SK-N-SH (cell line): Measurements from ENCODE around the gene ZEB2. TPM values are rescaled to one million over a fixed set of nuclear protein-coding genes. Genes with fewer than 3 reads are reported as not detected.

Experiments used
- CTCF ChIA-PET: fragments of 300-600, 350-600 bp; formaldehyde crosslinking; extraction: SDS; loops from one replicate; lab custom pipeline; 2021; lab: Yijun Ruan, JAX
- POLR2A ChIA-PET: fragments of 350-600 bp; sonication (Branson Sonifier 250); formaldehyde crosslinking; extraction: SDS; loops from one replicate; lab custom pipeline; 2020; ENCODE audit warnings: antibody characterized with exemption, inconsistent platforms; lab: Yijun Ruan, JAX
- DNase-seq: peaks from one replicate; pipeline ENCODE4 v3.0.0; 2012
- H2AFZ ChIP-seq: fragments of 200-600 bp; sonication (generic); 2 replicates; pipeline ENCODE4 v1.8.1; 2016; ENCODE audit warnings: antibody characterized with exemption, mild to moderate bottlenecking, low read depth
- H3F3A ChIP-seq: fragments of 200-600 bp; sonication (generic); replicated peaks from 2 replicates; pipeline ENCODE3; 2016; ENCODE audit warnings: antibody characterized with exemption, mild to moderate bottlenecking; ENCODE audit not compliant: insufficient read depth
- H3K27ac ChIP-seq, 2 experiments: fragments of 200-500 bp in 1 of 2; fragments of 200-600 bp in 1 of 2; sonication (Bioruptor generic) in 1 of 2; sonication (generic), shearing (Covaris generic) in 1 of 2; 2 replicates each; pipeline versions ENCODE4 v1.5.1 to v1.6.1; 2014 to 2016; ENCODE audit warnings: low read depth in 2 of 2, inconsistent platforms in 1 of 2, low read length in 1 of 2, mild to moderate bottlenecking in 1 of 2, mixed read lengths in 1 of 2
- H3K27me3 ChIP-seq: fragments of 200-600 bp; sonication (generic), shearing (Covaris generic); 2 replicates; pipeline ENCODE4 v1.6.1; 2016; ENCODE audit warnings: mixed run types; ENCODE audit not compliant: insufficient read depth
- H3K36me3 ChIP-seq, 2 experiments: fragments of 200-500 bp in 1 of 2; fragments of 200-600 bp in 1 of 2; sonication (Bioruptor generic) in 1 of 2; sonication (generic) in 1 of 2; replicated peaks in 1 of 2; 2 replicates each; pipeline versions ENCODE3 to v1.5.1; 2014 to 2016; ENCODE audit warnings: low read length in 1 of 2, mild to moderate bottlenecking in 1 of 2; ENCODE audit not compliant: insufficient read depth in 2 of 2, control insufficient read depth in 1 of 2
- H3K4me1 ChIP-seq, 2 experiments: fragments of 200-500 bp in 1 of 2; fragments of 200-600 bp in 1 of 2; sonication (Bioruptor generic) in 1 of 2; sonication (generic), shearing (Covaris generic) in 1 of 2; 2 replicates each; pipeline versions ENCODE4 v1.5.1 to v1.6.1; 2014 to 2016; ENCODE audit warnings: low read depth in 1 of 2, low read length in 1 of 2, mixed run types in 1 of 2; ENCODE audit not compliant: insufficient read depth in 2 of 2, control insufficient read depth in 1 of 2
- H3K4me2 ChIP-seq: fragments of 200-600 bp; sonication (generic), shearing (Covaris generic); 2 replicates; pipeline ENCODE4 v1.6.1; 2017; ENCODE audit warnings: mixed run types
- H3K4me3 ChIP-seq, 2 experiments: fragments of 200-500 bp in 1 of 2; fragments of 200-600 bp in 1 of 2; sonication (Bioruptor generic) in 1 of 2; sonication (generic), shearing (Covaris generic) in 1 of 2; 2 replicates each; pipeline versions ENCODE4 v1.5.1 to v1.8.1; 2014 to 2016; ENCODE audit warnings: low read depth in 2 of 2, inconsistent platforms in 1 of 2, low read length in 1 of 2, mild to moderate bottlenecking in 1 of 2, mixed read lengths in 1 of 2, moderate library complexity in 1 of 2
- H3K79me2 ChIP-seq: fragments of 200-600 bp; sonication (generic); 2 replicates; pipeline ENCODE4 v1.8.1; 2017; ENCODE audit warnings: mild to moderate bottlenecking; ENCODE audit not compliant: insufficient read depth
- H3K9ac ChIP-seq: fragments of 200-600 bp; sonication (generic); 2 replicates; pipeline ENCODE4 v1.6.1; 2017; ENCODE audit warnings: mixed run types
- H3K9me2 ChIP-seq: fragments of 200-600 bp; sonication (generic); 2 replicates; pipeline ENCODE4 v1.6.1; 2017; ENCODE audit warnings: mixed run types
- H3K9me3 ChIP-seq: fragments of 200-600 bp; sonication (generic); 2 replicates; pipeline ENCODE4 v1.6.1; 2017; ENCODE audit warnings: mixed run types, mild to moderate bottlenecking, moderate library complexity
- H4K20me1 ChIP-seq: fragments of 200-600 bp; sonication (generic); 2 replicates; pipeline ENCODE4 v1.6.1; 2017; ENCODE audit warnings: mild to moderate bottlenecking, mixed run types; ENCODE audit not compliant: insufficient read depth
- CHD2 ChIP-seq: fragments of 150-350 bp; IDR thresholded peaks from 2 replicates; pipeline ENCODE4 v1.6.1; 2018; ENCODE audit warnings: low read length; ENCODE audit not compliant: partially characterized antibody
- ELF1 ChIP-seq: IDR thresholded peaks from 2 replicates; pipeline ENCODE4 v1.4.0; 2012
- EZH2phosphoT487 ChIP-seq: fragments of 200-600 bp; sonication (generic); IDR thresholded peaks from 2 replicates; pipeline ENCODE4 v1.6.1; 2017; ENCODE audit warnings: low read depth, mixed run types, mild to moderate bottlenecking, antibody characterized with exemption, moderate library complexity, borderline replicate concordance
- FOXM1 ChIP-seq: IDR thresholded peaks from 2 replicates; pipeline ENCODE4 v1.4.0; 2012; ENCODE audit warnings: low read depth, mild to moderate bottlenecking
- GATA2 ChIP-seq: sonication (generic); formaldehyde crosslinking; IDR thresholded peaks from 2 replicates; pipeline ENCODE4 v1.5.0; 2020; ENCODE audit warnings: mild to moderate bottlenecking, missing genetic modification reagents
- MEF2A ChIP-seq: IDR thresholded peaks from 2 replicates; pipeline ENCODE4 v1.4.0; 2012; ENCODE audit warnings: low read depth, borderline replicate concordance
- MXI1 ChIP-seq: IDR thresholded peaks from 2 replicates; pipeline ENCODE4 v1.6.1; 2012; ENCODE audit warnings: mild to moderate bottlenecking, low read depth, low read length, improper control_type of control experiment
- NFIC ChIP-seq: IDR thresholded peaks from 2 replicates; pipeline ENCODE4 v1.4.0; 2012; ENCODE audit warnings: borderline replicate concordance
- RFX5 ChIP-seq: IDR thresholded peaks from 2 replicates; pipeline ENCODE4 v1.6.1; 2012; ENCODE audit warnings: mild to moderate bottlenecking, improper control_type of control experiment, low read length
- RXRA ChIP-seq: IDR thresholded peaks from 2 replicates; pipeline ENCODE4 v1.4.0; 2012; ENCODE audit warnings: low read depth, mild to moderate bottlenecking, borderline replicate concordance
- SIN3A ChIP-seq: IDR thresholded peaks from 2 replicates; pipeline ENCODE4 v1.6.1; 2012; ENCODE audit warnings: low read depth, mild to moderate bottlenecking, low read length, moderate library complexity, borderline replicate concordance
- SMC3 ChIP-seq: IDR thresholded peaks from 2 replicates; pipeline ENCODE4 v1.6.1; 2012; ENCODE audit warnings: low read depth, low read length, improper control_type of control experiment
- TAF1 ChIP-seq: IDR thresholded peaks from 2 replicates; pipeline ENCODE4 v1.6.1; 2012; ENCODE audit warnings: low read depth, mild to moderate bottlenecking, low read length, moderate library complexity, borderline replicate concordance
- TEAD4 ChIP-seq: IDR thresholded peaks from 2 replicates; pipeline ENCODE4 v1.4.0; 2012; ENCODE audit warnings: mild to moderate bottlenecking, borderline replicate concordance; ENCODE audit not compliant: insufficient read depth
- WGBS: methylation state at CpG from one replicate; pipeline ENCODE4 v1.1.6; 2017; ENCODE audit warnings: low lambda C conversion rate; 5-methylcytosine and 5-hydroxymethylcytosine counted together
- polyA plus RNA-seq, 3 experiments: library from polyadenylated mRNA; depleted of rRNA; stranded (reverse); fragments of >200 nt; gene quantifications; 2 replicates each; pipeline ENCODE4 v1.2.3, GENCODE V29; 2012
- TF ChIP-seq, protein P1 (sequence below): IDR thresholded peaks from 2 replicates; pipeline ENCODE4 v1.4.0; 2012; ENCODE audit warnings: low read depth, borderline replicate concordance
- TF ChIP-seq, protein P2 (sequence below): IDR thresholded peaks from 2 replicates; pipeline ENCODE4; 2012
- TF ChIP-seq, protein P3 (sequence below): IDR thresholded peaks from 2 replicates; pipeline ENCODE4 v1.6.1; 2012; ENCODE audit warnings: mild to moderate bottlenecking, low read depth, low read length, moderate library complexity
- TF ChIP-seq, protein P4 (sequence below): IDR thresholded peaks from 2 replicates; pipeline ENCODE4 v1.4.0; 2012; ENCODE audit warnings: low read depth

ZEB2 gene
- polyA plus RNA-seq, 1 of the 3 experiments (the other 2 are of a cell fraction) = 16.3 TPM

DNA sequence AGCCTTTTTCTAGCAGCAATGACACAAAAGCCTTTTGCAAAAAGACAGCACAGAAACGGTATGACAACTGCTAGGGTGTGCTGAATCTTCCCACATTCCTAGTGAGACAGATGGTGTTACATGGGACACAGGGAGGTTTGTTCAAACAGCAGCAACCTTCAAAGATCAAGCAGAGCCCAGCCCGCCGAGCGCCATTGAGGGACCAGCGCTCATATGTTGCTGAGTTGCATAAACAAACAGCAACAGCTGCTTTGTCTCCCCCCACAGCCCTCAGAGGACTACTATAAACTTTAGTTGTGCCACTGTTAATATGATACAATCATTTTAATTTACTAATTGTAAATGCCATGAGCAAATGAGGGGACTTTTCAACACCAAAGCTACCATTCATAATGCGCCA is 117.7 kb downstream of the ZEB2 start:
- H3K27ac ChIP-seq = no peak overlapping the region; a peak in 1 of 4 replicates
- no peak overlapping the region for H3K4me2 ChIP-seq
- H3K79me2 ChIP-seq = no peaks in the 10 kb centered on the region
- no peak overlapping the region for H2AFZ ChIP-seq
- H3K9ac ChIP-seq = no peak overlapping the region
- 89% methylated on average over 6 of the region's 6 CpGs for WGBS
- peak; percentile 8 for DNase-seq
- H3K36me3 ChIP-seq = peaks cover 61 to 87% of the 10 kb centered on the region in 2 experiments
- peaks cover 3 to 5% of the 10 kb centered on the region in 2 experiments; a peak in 2 of 4 replicates for H3K4me1 ChIP-seq
- no peak for TF ChIP-seq RFX5
- no peak for TF ChIP-seq GATA2
- TF ChIP-seq MEF2A = no peak
- TF ChIP-seq, protein P1, sequence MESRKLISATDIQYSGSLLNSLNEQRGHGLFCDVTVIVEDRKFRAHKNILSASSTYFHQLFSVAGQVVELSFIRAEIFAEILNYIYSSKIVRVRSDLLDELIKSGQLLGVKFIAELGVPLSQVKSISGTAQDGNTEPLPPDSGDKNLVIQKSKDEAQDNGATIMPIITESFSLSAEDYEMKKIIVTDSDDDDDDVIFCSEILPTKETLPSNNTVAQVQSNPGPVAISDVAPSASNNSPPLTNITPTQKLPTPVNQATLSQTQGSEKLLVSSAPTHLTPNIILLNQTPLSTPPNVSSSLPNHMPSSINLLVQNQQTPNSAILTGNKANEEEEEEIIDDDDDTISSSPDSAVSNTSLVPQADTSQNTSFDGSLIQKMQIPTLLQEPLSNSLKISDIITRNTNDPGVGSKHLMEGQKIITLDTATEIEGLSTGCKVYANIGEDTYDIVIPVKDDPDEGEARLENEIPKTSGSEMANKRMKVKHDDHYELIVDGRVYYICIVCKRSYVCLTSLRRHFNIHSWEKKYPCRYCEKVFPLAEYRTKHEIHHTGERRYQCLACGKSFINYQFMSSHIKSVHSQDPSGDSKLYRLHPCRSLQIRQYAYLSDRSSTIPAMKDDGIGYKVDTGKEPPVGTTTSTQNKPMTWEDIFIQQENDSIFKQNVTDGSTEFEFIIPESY = no peak
- TF ChIP-seq TAF1 = no peak
- no peak for TF ChIP-seq MXI1
- no peak for TF ChIP-seq SIN3A
- TF ChIP-seq, protein P2, sequence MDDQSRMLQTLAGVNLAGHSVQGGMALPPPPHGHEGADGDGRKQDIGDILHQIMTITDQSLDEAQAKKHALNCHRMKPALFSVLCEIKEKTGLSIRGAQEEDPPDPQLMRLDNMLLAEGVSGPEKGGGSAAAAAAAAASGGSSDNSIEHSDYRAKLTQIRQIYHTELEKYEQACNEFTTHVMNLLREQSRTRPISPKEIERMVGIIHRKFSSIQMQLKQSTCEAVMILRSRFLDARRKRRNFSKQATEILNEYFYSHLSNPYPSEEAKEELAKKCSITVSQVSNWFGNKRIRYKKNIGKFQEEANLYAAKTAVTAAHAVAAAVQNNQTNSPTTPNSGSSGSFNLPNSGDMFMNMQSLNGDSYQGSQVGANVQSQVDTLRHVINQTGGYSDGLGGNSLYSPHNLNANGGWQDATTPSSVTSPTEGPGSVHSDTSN = no peak
- TF ChIP-seq SMC3 = no peak
- TF ChIP-seq, protein P3, sequence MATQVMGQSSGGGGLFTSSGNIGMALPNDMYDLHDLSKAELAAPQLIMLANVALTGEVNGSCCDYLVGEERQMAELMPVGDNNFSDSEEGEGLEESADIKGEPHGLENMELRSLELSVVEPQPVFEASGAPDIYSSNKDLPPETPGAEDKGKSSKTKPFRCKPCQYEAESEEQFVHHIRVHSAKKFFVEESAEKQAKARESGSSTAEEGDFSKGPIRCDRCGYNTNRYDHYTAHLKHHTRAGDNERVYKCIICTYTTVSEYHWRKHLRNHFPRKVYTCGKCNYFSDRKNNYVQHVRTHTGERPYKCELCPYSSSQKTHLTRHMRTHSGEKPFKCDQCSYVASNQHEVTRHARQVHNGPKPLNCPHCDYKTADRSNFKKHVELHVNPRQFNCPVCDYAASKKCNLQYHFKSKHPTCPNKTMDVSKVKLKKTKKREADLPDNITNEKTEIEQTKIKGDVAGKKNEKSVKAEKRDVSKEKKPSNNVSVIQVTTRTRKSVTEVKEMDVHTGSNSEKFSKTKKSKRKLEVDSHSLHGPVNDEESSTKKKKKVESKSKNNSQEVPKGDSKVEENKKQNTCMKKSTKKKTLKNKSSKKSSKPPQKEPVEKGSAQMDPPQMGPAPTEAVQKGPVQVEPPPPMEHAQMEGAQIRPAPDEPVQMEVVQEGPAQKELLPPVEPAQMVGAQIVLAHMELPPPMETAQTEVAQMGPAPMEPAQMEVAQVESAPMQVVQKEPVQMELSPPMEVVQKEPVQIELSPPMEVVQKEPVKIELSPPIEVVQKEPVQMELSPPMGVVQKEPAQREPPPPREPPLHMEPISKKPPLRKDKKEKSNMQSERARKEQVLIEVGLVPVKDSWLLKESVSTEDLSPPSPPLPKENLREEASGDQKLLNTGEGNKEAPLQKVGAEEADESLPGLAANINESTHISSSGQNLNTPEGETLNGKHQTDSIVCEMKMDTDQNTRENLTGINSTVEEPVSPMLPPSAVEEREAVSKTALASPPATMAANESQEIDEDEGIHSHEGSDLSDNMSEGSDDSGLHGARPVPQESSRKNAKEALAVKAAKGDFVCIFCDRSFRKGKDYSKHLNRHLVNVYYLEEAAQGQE = no peak
- TF ChIP-seq, all 33 proteins: peak for 0
- H3K27me3 ChIP-seq = no peaks in the 10 kb centered on the region
- peaks cover 11% of the 10 kb centered on the region for H3F3A ChIP-seq
- no peaks in the 10 kb centered on the region for H4K20me1 ChIP-seq
- no peak overlapping the region for H3K4me3 ChIP-seq
- H3K9me2 ChIP-seq = no peaks in the 10 kb centered on the region
- ChIA-PET POLR2A (no interaction called here), CTCF (no interaction called here)
- no peaks in the 10 kb centered on the region for H3K9me3 ChIP-seq

DNA sequence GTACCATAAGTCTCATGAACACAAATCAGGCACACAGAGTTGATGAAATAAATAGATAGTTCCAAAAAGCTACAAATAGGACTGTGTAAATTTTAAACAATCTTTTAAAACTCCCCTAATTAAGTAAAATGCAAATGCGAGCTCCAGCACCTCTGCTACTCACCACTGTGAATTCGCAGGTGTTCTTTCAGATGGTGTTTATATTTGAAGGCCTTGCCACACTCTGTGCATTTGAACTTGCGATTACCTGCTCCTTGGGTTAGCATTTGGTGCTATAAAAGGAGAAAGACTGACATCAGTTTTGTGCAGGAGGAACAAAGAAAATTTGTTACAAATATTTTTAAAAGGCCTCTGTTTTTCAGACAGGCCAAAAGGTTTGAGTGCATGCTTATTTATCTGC is 118.9 kb downstream of the ZEB2 start:
- no peaks in the 10 kb centered on the region for H3K9me2 ChIP-seq
- ChIA-PET POLR2A (no interaction called here), CTCF (interaction anchor here (0.9 kb wide), 1 partner anchor 117 kb away, joined by 3 read pairs; no protein-coding TSS in a partner anchor)
- H3K27me3 ChIP-seq = no peaks in the 10 kb centered on the region
- H3K4me2 ChIP-seq = no peak overlapping the region
- H3F3A ChIP-seq = peaks cover 5% of the 10 kb centered on the region
- H3K79me2 ChIP-seq = no peaks in the 10 kb centered on the region
- H3K4me3 ChIP-seq = no peak overlapping the region
- H3K27ac ChIP-seq = no peak overlapping the region
- H3K9me3 ChIP-seq = no peaks in the 10 kb centered on the region
- no peak for TF ChIP-seq MEF2A
- no peak for TF ChIP-seq ELF1
- TF ChIP-seq, protein P2 = no peak
- TF ChIP-seq SMC3 = no peak
- no peak for TF ChIP-seq TAF1
- no peak for TF ChIP-seq EZH2phosphoT487
- TF ChIP-seq, protein P4, sequence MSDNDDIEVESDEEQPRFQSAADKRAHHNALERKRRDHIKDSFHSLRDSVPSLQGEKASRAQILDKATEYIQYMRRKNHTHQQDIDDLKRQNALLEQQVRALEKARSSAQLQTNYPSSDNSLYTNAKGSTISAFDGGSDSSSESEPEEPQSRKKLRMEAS = no peak
- TF ChIP-seq FOXM1 = no peak
- no peak for TF ChIP-seq TEAD4
- TF ChIP-seq RXRA = no peak
- TF ChIP-seq RFX5 = no peak
- TF ChIP-seq CHD2 = no peak
- TF ChIP-seq SIN3A = no peak
- TF ChIP-seq NFIC = no peak
- no peak overlapping the region for H3K9ac ChIP-seq
- no peaks in the 10 kb centered on the region for H4K20me1 ChIP-seq
- 94% methylated on average over 3 of the region's 3 CpGs for WGBS
- peaks cover 0 to 5% of the 10 kb centered on the region in 2 experiments; a peak in 1 of 4 replicates for H3K4me1 ChIP-seq
- no peak overlapping the region for H2AFZ ChIP-seq
- peaks cover 73 to 93% of the 10 kb centered on the region in 2 experiments for H3K36me3 ChIP-seq
- no peak for DNase-seq
